Colonic mucosa (tissue), 4 donors: ENCODE data around the gene USP34. TPM values are rescaled to one million over a fixed set of nuclear protein-coding genes. Genes with fewer than 3 reads are reported as not detected.
A peak's percentile ranks its signal among the peaks of the same experiment; 100 is the strongest.

Source experiments
- DNase-seq: peaks from one replicate; pipeline ENCODE4 v3.0.0-alpha.2; 2020
- H3K27ac ChIP-seq: fragments of 200-600 bp; one replicate; pipeline ENCODE4 v1.8.0; 2021
- H3K27me3 ChIP-seq: fragments of 200-600 bp; one replicate; pipeline ENCODE4 v1.8.0; 2021
- H3K36me3 ChIP-seq: fragments of 200-600 bp; one replicate; pipeline ENCODE4 v1.8.0; 2021
- H3K4me1 ChIP-seq: fragments of 200-600 bp; one replicate; pipeline ENCODE4 v1.8.0; 2021; ENCODE audit warnings: mild to moderate bottlenecking
- H3K4me3 ChIP-seq: fragments of 200-600 bp; one replicate; pipeline ENCODE4 v1.8.0; 2021
- H3K9ac ChIP-seq, 2 donors: one replicate each; pipeline ENCODE4 v1.7.0; 2013; ENCODE audit warnings: control low read depth in 2 of 2, low read depth in 2 of 2, low read length in 2 of 2
- H3K9me3 ChIP-seq: fragments of 200-600 bp; one replicate; pipeline ENCODE4 v1.8.0; 2021
- CTCF ChIP-seq: fragments of 200-600 bp; IDR thresholded peaks from one replicate; pipeline ENCODE4 v1.8.0; 2022; ENCODE audit warnings: antibody characterized with exemption, mild to moderate bottlenecking
- intact Hi-C: fragments of 100-400 bp; cut with DNase I; formaldehyde crosslinking; loops from one replicate; pipeline ENCODE4 v1.14.1; 2022
- total RNA-seq, 2 donors: library from RNA; stranded (reverse); fragmentation: NEBNext Ultra II Directional in 1 of 2; extraction: Animal tissue kit (Norgen Biotek cat#: 25700) in 1 of 2; gene quantifications; one replicate each; pipeline ENCODE4 v1.2.1, GENCODE V29; 2021
- donor health status: healthy.
- donor health status: DM: no; HTN: no; CAD: no.
- donor health status: DM: no; HTN: no; CAD: no.

Gene USP34
- total RNA-seq, 2 donors from 2014 or later: 70.8 to 76.3 TPM

- Histone ChIP-seq H3K9ac (no peak overlapping the region), H3K4me1 (no peaks in the 10 kb centered on the region), H3K4me3 (no peak overlapping the region), H3K27ac (no peak overlapping the region), H3K27me3 (no peaks in the 10 kb centered on the region), H3K36me3 (no peaks in the 10 kb centered on the region), H3K9me3 (no peaks in the 10 kb centered on the region)
- no peak for TF ChIP-seq CTCF
- intact Hi-C loops: no loop called here
- no peak for DNase-seq
Observed at GRCh38 chr2:61320181-61320580, 150.7 kb downstream of the USP34 start.

- intact Hi-C loops: no loop called here
- H3K9me3 ChIP-seq: no peaks in the 10 kb centered on the region
- no peak overlapping the region for H3K4me3 ChIP-seq
- TF ChIP-seq CTCF: no peak
- H3K9ac ChIP-seq: no peak overlapping the region
- H3K27ac ChIP-seq: no peak overlapping the region
- no peaks in the 10 kb centered on the region for H3K27me3 ChIP-seq
- no peaks in the 10 kb centered on the region for H3K4me1 ChIP-seq
- DNase-seq: no peak
- H3K36me3 ChIP-seq: no peaks in the 10 kb centered on the region
Observed at GRCh38 chr2:61318553-61318952, 152.3 kb downstream of the USP34 start.

GRCh38 chr2:61295981-61296380 is 174.9 kb downstream of the USP34 start:
- intact Hi-C loops: no loop called here
- Histone ChIP-seq H3K27ac (no peak overlapping the region), H3K4me1 (no peaks in the 10 kb centered on the region), H3K27me3 (no peaks in the 10 kb centered on the region), H3K4me3 (no peak overlapping the region), H3K36me3 (no peaks in the 10 kb centered on the region), H3K9me3 (no peaks in the 10 kb centered on the region), H3K9ac (no peak overlapping the region)
- DNase-seq: no peak
- TF ChIP-seq CTCF: no peak

- H3K27me3 ChIP-seq: no peaks in the 10 kb centered on the region
- H3K9me3 ChIP-seq: no peaks in the 10 kb centered on the region
- no peak overlapping the region for H3K9ac ChIP-seq
- no peak overlapping the region for H3K27ac ChIP-seq
- no peaks in the 10 kb centered on the region for H3K4me1 ChIP-seq
- no peak overlapping the region for H3K4me3 ChIP-seq
- intact Hi-C loops: no loop called here
- no peak for TF ChIP-seq CTCF
- H3K36me3 ChIP-seq: no peaks in the 10 kb centered on the region
- DNase-seq: no peak
Observed at GRCh38 chr2:61291851-61292575, 178.9 kb downstream of the USP34 start.

GRCh38 chr2:61288070-61288841 is 182.6 kb downstream of the USP34 start:
- TF ChIP-seq CTCF: no peak
- no peaks in the 10 kb centered on the region for H3K27me3 ChIP-seq
- no peaks in the 10 kb centered on the region for H3K9me3 ChIP-seq
- no peak overlapping the region for H3K4me3 ChIP-seq
- no peaks in the 10 kb centered on the region for H3K4me1 ChIP-seq
- intact Hi-C loops: no loop called here
- peak; percentile 36 for DNase-seq
- H3K36me3 ChIP-seq: no peaks in the 10 kb centered on the region
- peak overlapping the region; percentile 48 for H3K27ac ChIP-seq
- H3K9ac ChIP-seq: no peak overlapping the region
